DOHH2 (cell line): ENCODE measurements around the gene TDP1.

Experiments used
- H3F3A ChIP-seq: fragments of 200-600 bp; sonication (generic), shearing (Covaris generic); 2 replicates; pipeline ENCODE4 v1.6.0; 2016; ENCODE audit warnings: antibody characterized with exemption, mild to moderate bottlenecking; ENCODE audit not compliant: control insufficient read depth, insufficient read depth
- H3K27ac ChIP-seq: fragments of 200-600 bp; sonication (generic); 2 replicates; pipeline ENCODE4 v1.5.1; 2014; ENCODE audit warnings: low read depth, mild to moderate bottlenecking, low read length, moderate library complexity
- H3K27me3 ChIP-seq: fragments of 200-600 bp; sonication (generic); 2 replicates; pipeline ENCODE4 v1.6.1; 2014; ENCODE audit warnings: mild to moderate bottlenecking, low read length, mixed read lengths; ENCODE audit not compliant: control insufficient read depth
- H3K36me3 ChIP-seq: fragments of 200-600 bp; sonication (generic); 2 replicates; pipeline ENCODE4 v1.6.1; 2014; ENCODE audit warnings: mild to moderate bottlenecking, low read length, moderate library complexity, mixed read lengths; ENCODE audit not compliant: control insufficient read depth
- H3K4me1 ChIP-seq: fragments of 200-600 bp; sonication (generic); 2 replicates; pipeline ENCODE4 v1.6.1; 2014; ENCODE audit warnings: mild to moderate bottlenecking, low read length, mixed read lengths; ENCODE audit not compliant: control insufficient read depth
- H3K4me2 ChIP-seq: fragments of 200-600 bp; sonication (generic); 2 replicates; pipeline ENCODE4 v1.6.0; 2014; ENCODE audit warnings: mild to moderate bottlenecking, low read length, moderate library complexity
- H3K4me3 ChIP-seq: fragments of 200-600 bp; sonication (generic); 2 replicates; pipeline ENCODE4 v1.5.1; 2014; ENCODE audit warnings: mild to moderate bottlenecking, low read length, mixed read lengths
- H3K79me2 ChIP-seq: fragments of 200-600 bp; sonication (generic); 2 replicates; pipeline ENCODE4 v1.6.1; 2014; ENCODE audit warnings: mild to moderate bottlenecking, low read length, mixed read lengths; ENCODE audit not compliant: control insufficient read depth
- H3K9me2 ChIP-seq: fragments of 200-600 bp; sonication (generic); replicated peaks from 2 replicates; pipeline ENCODE4 v1.6.1; 2014; ENCODE audit warnings: mild to moderate bottlenecking, low read length, mixed read lengths; ENCODE audit not compliant: control insufficient read depth
- H3K9me3 ChIP-seq: fragments of 200-600 bp; sonication (generic); 2 replicates; pipeline ENCODE4 v1.6.1; 2014; ENCODE audit warnings: antibody characterized with exemption, low read length, mixed read lengths; ENCODE audit not compliant: control insufficient read depth, insufficient read depth
- H4K20me1 ChIP-seq: fragments of 200-600 bp; sonication (generic); 2 replicates; pipeline ENCODE4 v1.6.0; 2014; ENCODE audit warnings: low read depth, mild to moderate bottlenecking, antibody characterized with exemption, low read length, moderate library complexity; ENCODE audit not compliant: control insufficient read depth, insufficient read depth
- EZH2phosphoT487 ChIP-seq: fragments of 200-600 bp; sonication (generic); IDR thresholded peaks from 2 replicates; pipeline ENCODE4 v1.6.1; 2017; ENCODE audit warnings: borderline replicate concordance, mild to moderate bottlenecking, antibody characterized with exemption, low read length, moderate library complexity, mixed read lengths
- TF ChIP-seq, protein P1 (sequence below): fragments of 200-600 bp; sonication (generic); IDR thresholded peaks from one replicate; pipeline ENCODE4 v1.5.1; 2014; ENCODE audit warnings: antibody characterized with exemption, mild to moderate bottlenecking, low read depth, low read length; ENCODE audit not compliant: poor library complexity, severe bottlenecking

The TDP1 gene

DNA sequence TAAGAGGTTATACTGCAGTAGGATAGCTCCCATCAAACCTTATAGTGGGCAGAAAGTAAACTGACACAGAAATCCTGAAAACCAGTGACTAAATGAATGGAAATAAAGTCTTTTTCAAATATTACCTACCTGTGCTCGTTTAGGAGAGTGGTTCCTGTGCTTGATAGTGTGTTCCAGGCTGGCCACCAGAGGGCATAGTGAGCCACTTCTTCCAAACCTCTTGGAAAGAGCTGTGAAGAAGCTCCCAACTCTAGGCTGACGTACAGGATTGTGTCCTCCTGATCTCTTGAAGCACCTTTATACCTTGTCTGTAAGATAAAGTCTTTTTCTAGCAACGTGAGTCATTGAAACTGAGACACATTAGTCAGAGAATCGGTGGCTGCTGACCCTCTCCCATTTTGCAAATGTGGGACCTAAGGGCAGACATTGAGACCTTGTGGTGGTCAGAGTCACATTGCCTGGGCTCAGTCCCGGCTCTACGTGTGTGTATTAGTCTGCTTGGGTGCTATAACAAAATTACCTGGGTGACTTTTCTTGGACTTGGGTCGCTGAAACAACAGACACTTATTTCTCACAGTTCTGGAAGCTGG lies 17.6 kb downstream of the TDP1 start:
- Histone ChIP-seq H3F3A (no peaks in the 10 kb centered on the region), H3K9me3 (no peaks in the 10 kb centered on the region), H3K9me2 (no peaks in the 10 kb centered on the region), H3K36me3 (peaks cover 66% of the 10 kb centered on the region), H3K4me2 (no peak overlapping the region), H3K4me1 (no peaks in the 10 kb centered on the region), H3K4me3 (no peak overlapping the region), H3K27me3 (no peaks in the 10 kb centered on the region), H3K27ac (no peak overlapping the region), H3K79me2 (no peaks in the 10 kb centered on the region), H4K20me1 (no peaks in the 10 kb centered on the region)
- no peak for TF ChIP-seq EZH2phosphoT487
- TF ChIP-seq, protein P1, sequence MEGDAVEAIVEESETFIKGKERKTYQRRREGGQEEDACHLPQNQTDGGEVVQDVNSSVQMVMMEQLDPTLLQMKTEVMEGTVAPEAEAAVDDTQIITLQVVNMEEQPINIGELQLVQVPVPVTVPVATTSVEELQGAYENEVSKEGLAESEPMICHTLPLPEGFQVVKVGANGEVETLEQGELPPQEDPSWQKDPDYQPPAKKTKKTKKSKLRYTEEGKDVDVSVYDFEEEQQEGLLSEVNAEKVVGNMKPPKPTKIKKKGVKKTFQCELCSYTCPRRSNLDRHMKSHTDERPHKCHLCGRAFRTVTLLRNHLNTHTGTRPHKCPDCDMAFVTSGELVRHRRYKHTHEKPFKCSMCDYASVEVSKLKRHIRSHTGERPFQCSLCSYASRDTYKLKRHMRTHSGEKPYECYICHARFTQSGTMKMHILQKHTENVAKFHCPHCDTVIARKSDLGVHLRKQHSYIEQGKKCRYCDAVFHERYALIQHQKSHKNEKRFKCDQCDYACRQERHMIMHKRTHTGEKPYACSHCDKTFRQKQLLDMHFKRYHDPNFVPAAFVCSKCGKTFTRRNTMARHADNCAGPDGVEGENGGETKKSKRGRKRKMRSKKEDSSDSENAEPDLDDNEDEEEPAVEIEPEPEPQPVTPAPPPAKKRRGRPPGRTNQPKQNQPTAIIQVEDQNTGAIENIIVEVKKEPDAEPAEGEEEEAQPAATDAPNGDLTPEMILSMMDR = peak; percentile 85

DNA sequence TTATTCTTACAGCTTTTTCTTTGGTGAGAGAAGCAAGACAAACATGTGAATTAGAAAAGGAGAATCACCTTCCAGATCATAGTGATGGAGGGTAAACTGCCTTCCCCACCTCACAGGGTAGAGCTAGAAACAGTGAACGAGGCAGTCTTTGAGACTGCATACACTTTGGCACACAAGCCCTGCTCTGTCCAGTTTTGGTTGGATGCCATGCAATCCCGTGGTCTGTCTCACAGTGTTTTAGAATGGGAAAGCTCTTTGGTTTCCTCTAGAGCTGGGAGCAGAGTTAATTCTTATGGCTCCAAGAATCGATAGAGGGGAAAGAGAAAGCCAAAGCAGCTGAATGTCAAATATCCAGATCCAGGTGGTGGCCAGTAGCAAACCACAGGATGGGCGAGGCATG lies 21.9 kb downstream of the TDP1 start:
- H3K9me3 ChIP-seq = no peaks in the 10 kb centered on the region
- no peaks in the 10 kb centered on the region for H3K4me1 ChIP-seq
- H3K36me3 ChIP-seq = peaks cover 77% of the 10 kb centered on the region
- no peak for TF ChIP-seq EZH2phosphoT487
- TF ChIP-seq, protein P1 = no peak
- no peaks in the 10 kb centered on the region for H3K27me3 ChIP-seq
- no peaks in the 10 kb centered on the region for H3F3A ChIP-seq
- no peak overlapping the region for H3K4me2 ChIP-seq
- H3K27ac ChIP-seq = no peak overlapping the region
- H4K20me1 ChIP-seq = no peaks in the 10 kb centered on the region
- H3K4me3 ChIP-seq = no peak overlapping the region
- H3K79me2 ChIP-seq = no peaks in the 10 kb centered on the region
- H3K9me2 ChIP-seq = no peaks in the 10 kb centered on the region

DNA sequence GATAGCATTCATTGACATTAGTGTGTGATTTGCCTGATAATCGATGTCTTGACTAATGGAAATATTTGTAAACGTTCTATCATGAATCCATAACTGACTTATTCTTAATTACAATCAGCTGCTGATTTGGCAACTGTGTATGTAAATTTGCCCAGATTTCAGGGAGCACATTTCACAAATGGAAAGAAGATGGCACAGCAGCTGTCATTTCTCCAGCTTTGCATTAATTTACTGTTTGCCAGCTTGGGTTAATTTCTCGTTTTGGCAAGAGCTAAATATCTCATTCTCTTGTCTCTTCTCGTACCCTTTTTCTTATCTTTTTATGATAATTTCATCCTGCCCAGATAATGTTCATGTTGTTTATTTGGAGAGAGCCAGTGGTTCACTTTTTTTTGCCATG lies 22.9 kb downstream of the TDP1 start:
- no peaks in the 10 kb centered on the region for H3F3A ChIP-seq
- H3K27ac ChIP-seq = no peak overlapping the region
- no peak for TF ChIP-seq EZH2phosphoT487
- TF ChIP-seq, protein P1 = no peak
- no peaks in the 10 kb centered on the region for H3K27me3 ChIP-seq
- no peaks in the 10 kb centered on the region for H3K9me2 ChIP-seq
- H3K36me3 ChIP-seq = peaks cover 77% of the 10 kb centered on the region
- H3K4me3 ChIP-seq = no peak overlapping the region
- no peak overlapping the region for H3K4me2 ChIP-seq
- no peaks in the 10 kb centered on the region for H3K4me1 ChIP-seq
- H3K9me3 ChIP-seq = no peaks in the 10 kb centered on the region
- no peaks in the 10 kb centered on the region for H4K20me1 ChIP-seq
- no peaks in the 10 kb centered on the region for H3K79me2 ChIP-seq

DNA sequence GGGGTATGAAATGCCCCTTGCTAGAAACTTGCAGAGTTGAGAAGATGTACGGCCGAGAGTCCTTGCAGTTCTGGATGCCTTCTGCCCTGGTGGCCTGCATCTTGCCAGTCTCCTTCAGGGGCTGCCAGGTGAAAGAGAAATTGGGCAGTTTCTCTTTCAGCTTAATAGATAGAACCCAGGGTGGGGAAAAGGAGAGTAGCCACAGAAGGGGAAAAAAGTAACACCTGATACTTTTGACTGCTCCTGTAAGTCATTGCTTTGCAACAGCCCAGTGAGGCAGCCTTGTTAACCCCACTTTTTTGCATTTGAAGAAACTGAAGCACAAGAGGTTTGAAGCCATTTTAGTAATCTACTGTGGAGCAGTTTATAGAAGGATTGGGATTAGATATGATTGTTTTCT lies 27.6 kb downstream of the TDP1 start:
- no peak overlapping the region for H3K4me2 ChIP-seq
- no peaks in the 10 kb centered on the region for H4K20me1 ChIP-seq
- H3K9me3 ChIP-seq = no peaks in the 10 kb centered on the region
- no peaks in the 10 kb centered on the region for H3K27me3 ChIP-seq
- H3K4me3 ChIP-seq = no peak overlapping the region
- no peak for TF ChIP-seq EZH2phosphoT487
- TF ChIP-seq, protein P1 = no peak
- no peaks in the 10 kb centered on the region for H3K9me2 ChIP-seq
- no peaks in the 10 kb centered on the region for H3F3A ChIP-seq
- no peak overlapping the region for H3K27ac ChIP-seq
- H3K79me2 ChIP-seq = no peaks in the 10 kb centered on the region
- peaks cover 85% of the 10 kb centered on the region for H3K36me3 ChIP-seq
- no peaks in the 10 kb centered on the region for H3K4me1 ChIP-seq
